SHP77 treated with DMSO at 0.1 percent for 48 hours (cell line): Measurements from ENCODE around the gene KRT86.
A peak's percentile ranks its signal among the peaks of the same experiment; 100 is the strongest.
"Not testable (repeated sequence)": the region's sequence is repeated elsewhere in the genome, so short reads cannot be mapped to it uniquely, and the experiment has no call there.

Experiments
- DNase-seq: peaks from one replicate; lab custom pipeline; 2025; lab: John Stamatoyannopoulos, UW

Gene KRT86

GRCh38 chr12:52270541-52271070 is 3.8 kb upstream of the KRT86 start:
- DNase-seq = no peak

GRCh38 chr12:52271158-52271557 is 3.3 kb upstream of the KRT86 start:
- no peak for DNase-seq

DNA sequence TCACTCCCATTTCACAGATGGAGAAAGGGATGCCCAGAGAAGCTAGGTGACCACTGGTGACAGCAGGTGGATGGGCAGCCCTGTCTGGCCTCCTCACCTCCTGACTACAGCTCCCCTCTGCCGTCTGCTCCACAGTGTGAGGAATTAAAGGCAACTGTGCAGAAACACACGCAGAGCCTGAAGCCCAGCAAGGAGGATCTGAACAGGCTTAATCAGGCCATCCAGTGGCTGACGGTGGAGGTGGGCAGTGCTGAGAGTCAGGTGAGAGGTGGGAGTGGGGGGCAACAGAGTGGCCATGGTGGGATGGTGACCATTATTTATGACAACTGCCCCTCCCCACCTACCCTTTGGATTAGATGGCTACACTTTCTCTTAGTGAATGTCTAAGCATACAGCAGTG is 1.2 kb downstream of the KRT86 start:
- DNase-seq = no peak

DNA sequence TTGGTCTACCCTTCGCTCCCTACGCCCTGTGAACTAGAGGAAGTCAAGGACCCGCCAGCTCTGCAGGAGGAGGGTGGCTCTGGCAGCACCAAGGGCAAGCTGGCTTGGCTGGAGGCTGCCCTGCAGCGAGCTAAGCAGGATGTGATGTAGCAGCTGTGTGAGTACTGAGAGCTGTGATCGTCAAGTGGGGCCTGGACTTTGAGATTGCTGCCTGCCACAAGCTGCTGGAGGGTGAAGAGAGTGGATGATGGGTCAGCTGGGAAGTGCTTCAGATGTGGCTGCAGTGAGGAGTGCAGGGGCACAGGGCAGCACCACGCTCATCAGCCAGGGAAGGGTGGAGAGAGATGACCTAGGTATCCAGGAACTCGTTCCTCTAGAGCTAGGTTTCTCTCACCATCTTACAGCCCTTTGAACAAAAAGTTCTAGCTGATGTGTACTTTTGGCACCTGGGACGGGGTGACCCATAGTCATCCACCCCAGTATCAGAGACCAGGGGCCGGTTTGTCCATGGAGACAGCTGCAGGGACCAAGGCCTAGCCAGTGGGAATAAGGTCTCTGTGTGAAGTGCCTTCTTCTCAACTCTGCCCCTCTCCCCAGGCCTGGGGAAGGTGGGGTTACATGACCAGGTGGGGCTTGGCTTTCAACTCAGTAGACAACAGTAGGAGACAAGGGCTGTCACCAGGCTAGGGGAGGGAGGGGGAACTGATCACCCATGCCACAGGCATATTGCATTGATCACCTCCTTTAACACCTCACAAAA is 3.2 kb downstream of the KRT86 start:
- DNase-seq = peak; percentile 47

DNA sequence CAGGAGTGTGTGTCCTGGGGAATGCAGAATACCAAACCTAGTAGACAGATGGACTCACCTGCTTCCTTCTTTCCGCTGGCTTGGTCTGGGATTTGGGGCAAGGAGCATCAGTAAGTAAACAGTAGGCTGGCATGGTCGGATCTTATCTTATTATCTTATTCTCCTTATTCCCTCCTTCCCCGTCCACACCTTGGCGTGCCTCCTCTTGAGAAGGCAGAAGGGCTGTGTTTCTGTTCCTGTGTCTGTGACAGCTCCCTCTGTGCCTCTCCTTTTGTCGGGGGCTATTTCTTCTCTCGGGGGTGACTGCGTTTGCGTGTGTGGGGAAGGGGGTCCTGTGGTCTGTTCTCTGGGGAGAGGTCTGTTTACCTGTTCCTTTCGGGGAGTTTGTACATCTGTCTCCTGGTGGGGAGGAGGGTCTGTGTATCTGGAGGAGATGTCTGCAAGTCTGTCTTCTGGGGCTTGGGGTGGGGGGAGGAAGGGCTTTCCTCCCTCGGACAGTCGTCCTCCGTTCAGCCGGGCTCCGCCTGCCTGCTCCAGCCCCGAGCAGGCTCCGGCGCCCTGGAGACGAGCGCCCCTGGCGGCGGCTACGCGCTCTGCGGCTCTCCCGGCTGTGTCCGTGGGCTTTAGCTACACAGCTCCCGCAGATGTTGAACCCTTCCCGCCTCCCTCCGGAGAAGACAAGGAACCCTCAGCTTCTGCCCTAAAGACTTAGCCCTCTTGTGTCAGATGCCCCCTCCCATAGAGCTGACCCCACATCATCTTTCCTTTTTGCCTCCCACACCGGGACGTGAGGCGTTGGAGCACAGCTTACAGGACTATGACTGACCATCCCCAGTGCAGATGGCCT is 4.4 kb downstream of the KRT86 start:
- peak; percentile 58 for DNase-seq

- no peak for DNase-seq
These were observed 5.2 kb downstream of the KRT86 start for GRCh38 chr12:52279422-52280318.

DNA sequence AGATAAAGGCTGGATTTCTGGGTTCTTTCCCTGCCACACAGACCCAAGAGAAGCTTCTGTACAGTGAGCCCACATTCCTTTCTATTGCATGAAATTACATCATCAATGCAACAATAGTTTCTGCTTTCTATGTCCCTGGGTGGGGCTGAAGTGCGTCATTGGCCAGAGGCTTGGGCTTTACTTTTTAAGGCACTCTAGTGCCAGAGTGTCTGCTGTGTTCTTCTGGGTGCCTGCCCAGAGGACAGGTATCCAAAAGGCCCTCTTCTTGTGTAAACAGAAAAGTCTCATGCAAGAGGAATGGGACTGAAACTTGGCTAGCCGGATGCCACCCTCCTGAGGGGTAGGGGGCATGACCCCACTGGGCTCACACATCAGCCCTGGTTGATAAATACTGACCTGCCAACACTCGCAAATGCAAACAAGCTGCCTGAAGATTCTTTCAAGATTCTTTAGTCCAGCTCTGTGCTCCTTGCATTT is 5.9 kb downstream of the KRT86 start:
- DNase-seq = no peak

DNA sequence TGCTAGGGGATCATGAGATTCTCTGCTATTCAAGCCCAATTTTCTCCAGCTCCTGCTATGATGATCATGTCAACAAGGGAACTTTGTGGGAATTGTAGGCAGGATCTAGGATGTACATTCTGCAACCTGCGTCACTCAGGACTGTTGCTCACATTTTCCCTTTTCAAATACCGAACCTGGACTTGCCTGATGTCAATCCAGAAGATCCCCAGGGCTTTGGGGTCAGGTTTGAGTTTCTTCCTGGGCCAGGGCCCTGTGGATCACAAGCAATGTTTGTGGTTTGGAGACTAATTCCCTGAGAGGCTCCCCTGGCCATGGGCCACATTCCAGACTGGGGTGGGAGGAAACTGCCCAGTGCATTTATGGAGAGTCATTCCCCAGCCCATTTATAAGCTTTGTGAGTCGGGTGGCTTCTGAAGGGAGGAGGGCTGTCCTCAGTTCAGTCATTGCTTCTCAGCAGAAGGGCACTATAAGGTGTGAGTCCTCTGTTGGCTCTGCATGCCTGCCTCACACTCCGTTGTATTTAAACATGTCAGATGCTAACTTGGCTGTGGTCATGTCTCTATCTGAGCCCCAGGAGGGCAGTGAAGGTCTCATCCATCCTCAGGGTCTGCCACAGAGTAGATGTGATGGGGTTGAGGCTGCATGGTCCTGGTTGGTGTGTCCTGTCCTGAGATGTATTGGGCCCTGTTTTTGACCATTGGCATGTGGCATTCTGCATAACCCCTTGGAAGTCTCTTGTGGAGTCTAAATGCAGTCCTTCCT is 6.5 kb downstream of the KRT86 start:
- DNase-seq = no peak

DNA sequence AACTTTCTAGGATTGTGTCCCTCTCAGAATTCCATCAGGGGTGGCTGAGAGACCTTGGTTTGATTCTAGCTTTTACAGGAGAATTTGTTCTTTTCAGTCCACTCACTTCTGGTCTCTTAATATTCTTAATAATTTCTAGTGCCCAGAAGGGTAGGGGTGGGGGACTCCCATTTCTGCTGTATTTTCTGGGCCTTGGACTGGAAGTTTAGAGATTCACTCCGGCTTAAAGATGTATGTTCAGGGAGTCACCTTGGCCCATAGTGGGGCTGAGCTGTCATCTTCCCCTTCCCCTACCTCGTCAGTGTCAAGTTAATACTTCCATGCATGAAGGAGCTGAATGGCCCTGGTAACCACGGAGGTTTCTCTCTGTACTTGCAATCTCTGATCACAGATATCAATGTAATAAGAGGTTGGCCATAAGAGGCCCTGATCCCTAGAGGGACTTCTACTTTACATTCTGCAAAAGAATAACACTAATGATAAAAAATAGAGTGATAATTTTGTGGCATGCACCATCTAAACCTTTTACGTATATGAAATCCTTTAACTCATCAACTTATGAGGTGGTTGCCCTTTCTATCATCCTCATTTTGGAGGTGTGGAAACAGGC is 10.2 kb downstream of the KRT86 start:
- no peak for DNase-seq

GRCh38 chr12:52285172-52285745 is 10.8 kb downstream of the KRT86 start:
- DNase-seq = no peak

- DNase-seq = no peak
These were observed 11.5 kb downstream of the KRT86 start for GRCh38 chr12:52285851-52286530.

GRCh38 chr12:52286857-52287785 is 12.7 kb downstream of the KRT86 start:
- DNase-seq = not testable (repeated sequence)

GRCh38 chr12:52287816-52288805 is 13.7 kb downstream of the KRT86 start:
- DNase-seq = not testable (repeated sequence)

GRCh38 chr12:52290483-52291134 is 16.2 kb downstream of the KRT86 start:
- DNase-seq = not testable (repeated sequence)

DNA sequence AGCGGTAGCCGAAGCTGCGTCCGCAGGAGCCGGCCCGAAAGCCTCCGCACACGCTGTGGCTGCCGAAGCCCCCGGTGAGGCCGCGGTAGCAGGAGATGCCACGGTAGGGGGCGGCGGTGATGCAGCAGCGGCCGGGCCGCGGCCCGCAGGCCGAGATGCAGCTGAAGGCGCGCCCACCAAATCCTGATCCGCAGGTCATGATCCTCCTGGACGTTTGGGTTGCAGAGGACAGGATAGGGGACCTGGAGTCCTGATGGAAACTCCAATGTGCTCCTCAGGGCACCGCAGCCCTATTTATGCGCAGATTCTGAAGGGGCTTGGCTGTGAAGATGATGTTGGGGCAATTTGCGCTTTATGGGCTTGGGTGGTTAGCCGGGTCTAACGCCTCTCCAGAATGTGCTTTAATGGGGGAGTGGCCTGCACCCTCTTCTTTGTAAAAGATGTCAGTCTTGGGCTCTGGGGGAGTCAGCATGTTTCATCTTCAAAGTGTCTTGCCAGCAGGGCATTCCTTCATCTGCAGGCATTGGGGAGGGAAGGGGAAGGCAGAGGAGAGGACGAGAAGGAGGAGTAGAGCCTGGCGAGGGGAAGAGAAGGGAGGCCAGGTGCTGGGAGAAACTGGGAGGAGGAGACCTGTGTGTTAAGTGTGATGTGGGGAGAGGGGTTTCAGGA is 17.0 kb downstream of the KRT86 start, which contains the start of gene KRT81:
Gene KRT81 (minus strand): TSS at position 268 of the 669 bp plus-strand sequence. CDS start 69 bp downstream, at position 199.
- DNase-seq = no peak

GRCh38 chr12:52293926-52294325 is 19.5 kb downstream of the KRT86 start:
- no peak for DNase-seq
